PC-9 (cell line): ENCODE results near the gene PDE4D.

Source experiments
- CTCF ChIP-seq: fragments of 200-600 bp; sonication (generic); conservative IDR thresholded peaks from 2 replicates; pipeline ENCODE4 v1.6.1; 2017; ENCODE audit warnings: mixed run types, antibody characterized with exemption, mild to moderate bottlenecking, moderate library complexity
- EZH2 ChIP-seq: fragments of 200-600 bp; sonication (generic); IDR thresholded peaks from 2 replicates; pipeline ENCODE4 v1.8.0; 2017; ENCODE audit warnings: antibody characterized with exemption, low read depth

DNA sequence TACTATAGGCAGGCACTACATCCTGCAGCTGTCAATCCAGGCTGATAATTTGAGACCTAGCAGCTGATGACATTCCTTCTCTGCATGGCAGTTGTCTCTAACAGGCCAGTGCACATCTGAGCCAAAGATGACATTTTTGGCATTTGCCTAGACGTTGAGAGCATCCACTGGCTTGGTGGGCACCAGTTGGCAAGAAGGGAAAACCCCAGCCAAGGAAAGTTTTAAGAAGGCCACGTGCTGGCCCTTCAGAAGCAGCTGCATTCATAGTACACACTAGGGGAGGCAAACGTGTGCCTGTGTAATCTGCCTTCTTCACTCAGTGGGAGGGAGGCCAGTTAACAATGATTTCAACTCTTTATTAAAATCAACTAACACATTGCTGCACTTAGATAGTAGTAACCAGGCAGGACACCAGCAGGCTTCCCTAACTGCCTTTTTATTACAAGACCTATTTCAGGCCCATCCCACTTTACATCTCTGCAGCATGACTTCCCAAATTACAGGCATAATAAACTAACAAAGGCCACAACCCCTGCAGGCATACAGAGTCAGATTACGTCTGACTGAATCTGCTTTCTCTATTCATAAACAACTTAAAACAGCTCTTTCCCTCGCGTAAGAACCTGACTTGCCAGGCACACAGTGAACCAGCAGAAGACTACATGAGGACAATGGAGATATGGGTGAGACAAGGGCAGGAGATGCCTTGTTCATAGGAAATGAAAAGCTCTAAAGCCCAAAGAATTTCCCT lies 576.3 kb downstream of the PDE4D start:
- TF ChIP-seq EZH2 = no peak
- TF ChIP-seq CTCF = no peak
